HG03097 (cell line): ENCODE measurements around the gene ARID1B.

Source experiments
- ATAC-seq: cut with Tn5 transposase; IDR thresholded peaks from one replicate; pipeline ENCODE4 v1.9.1; 2021; ENCODE audit not compliant: unreplicated experiment, low FRiP score

Gene ARID1B

DNA sequence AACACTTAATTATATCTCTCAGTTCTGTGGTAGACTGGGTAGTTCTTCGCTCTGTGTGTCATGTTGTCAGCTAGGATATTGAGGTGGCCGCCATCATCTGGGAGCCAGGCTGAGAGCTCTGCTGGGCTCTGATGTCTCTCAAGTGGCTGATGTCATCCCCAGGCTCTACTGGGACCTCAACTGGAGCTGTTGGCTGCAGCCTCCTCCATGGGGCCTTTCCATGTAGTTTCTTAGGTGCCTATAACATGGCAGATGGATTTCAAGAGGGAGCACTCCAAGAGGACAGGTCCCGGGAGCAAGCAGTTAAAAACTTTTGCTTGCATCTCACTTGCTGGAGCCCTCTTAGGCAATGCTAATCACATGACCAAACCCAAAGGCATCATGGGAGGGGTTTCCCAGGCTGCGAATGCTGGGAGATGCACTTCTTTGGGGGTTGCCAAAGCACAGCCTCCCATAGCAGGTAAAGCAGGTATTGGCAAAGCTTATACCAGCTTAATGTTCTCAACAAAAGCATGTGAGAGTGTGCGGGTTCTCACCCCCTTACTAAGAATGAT is 416.3 kb downstream of the ARID1B start:
- ATAC-seq = no peak

DNA sequence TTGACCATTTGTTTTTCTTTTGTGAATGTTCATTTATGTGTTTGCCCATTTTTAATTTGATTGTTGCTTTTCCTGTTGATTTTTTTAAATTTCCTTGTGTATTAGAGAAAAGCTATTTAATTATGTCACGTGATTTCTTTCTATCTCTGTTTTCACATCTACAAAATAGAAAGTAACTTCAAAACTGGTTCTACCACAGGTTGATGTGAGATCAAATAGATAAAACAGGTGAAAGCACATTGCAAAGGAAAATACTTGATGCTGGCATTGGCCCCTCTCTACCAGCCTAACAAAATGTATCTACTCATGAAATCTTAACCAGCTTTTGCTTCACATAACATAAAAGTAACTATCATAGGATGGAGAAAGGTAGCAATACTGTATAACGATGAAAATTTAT is 416.9 kb downstream of the ARID1B start:
- ATAC-seq = no peak

DNA sequence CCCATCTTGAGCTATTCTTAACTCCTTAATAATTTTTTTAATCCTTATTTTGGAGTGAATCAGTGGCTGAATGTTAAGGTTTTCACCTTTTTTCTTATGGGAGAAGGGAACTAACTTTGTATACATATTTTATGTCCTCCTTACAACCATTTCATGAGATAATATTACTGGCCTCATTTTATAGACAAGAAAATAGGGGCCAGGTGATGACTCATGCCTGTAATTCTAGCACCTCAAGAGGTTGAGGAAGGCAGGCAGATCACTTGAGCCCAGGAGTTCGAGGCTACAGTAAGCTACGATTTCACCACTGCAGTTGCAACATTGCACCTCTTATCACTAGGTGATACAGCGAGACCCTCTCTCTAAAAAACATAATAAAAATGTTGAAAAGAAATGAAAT is 417.5 kb downstream of the ARID1B start:
- ATAC-seq = no peak

DNA sequence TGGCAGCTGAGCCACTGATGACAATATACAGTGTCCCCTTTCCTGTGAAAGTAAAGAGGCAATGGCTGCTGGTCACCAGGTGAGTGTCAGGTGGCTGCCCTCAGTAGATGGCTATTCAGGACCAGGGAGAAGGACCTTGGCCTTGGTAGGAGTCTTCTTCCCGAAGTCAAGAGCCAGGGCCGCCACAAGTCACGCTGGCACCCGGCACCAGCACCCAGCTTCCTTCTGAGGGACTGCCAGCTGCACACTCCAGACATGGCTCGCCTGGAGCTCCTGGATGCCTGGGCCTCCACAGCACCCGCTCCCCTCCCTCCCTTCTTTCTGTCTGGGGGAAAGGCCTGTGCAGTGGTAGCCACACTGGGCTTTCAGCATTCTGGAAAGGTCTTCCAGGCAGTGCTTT is 419.2 kb downstream of the ARID1B start:
- ATAC-seq = no peak

DNA sequence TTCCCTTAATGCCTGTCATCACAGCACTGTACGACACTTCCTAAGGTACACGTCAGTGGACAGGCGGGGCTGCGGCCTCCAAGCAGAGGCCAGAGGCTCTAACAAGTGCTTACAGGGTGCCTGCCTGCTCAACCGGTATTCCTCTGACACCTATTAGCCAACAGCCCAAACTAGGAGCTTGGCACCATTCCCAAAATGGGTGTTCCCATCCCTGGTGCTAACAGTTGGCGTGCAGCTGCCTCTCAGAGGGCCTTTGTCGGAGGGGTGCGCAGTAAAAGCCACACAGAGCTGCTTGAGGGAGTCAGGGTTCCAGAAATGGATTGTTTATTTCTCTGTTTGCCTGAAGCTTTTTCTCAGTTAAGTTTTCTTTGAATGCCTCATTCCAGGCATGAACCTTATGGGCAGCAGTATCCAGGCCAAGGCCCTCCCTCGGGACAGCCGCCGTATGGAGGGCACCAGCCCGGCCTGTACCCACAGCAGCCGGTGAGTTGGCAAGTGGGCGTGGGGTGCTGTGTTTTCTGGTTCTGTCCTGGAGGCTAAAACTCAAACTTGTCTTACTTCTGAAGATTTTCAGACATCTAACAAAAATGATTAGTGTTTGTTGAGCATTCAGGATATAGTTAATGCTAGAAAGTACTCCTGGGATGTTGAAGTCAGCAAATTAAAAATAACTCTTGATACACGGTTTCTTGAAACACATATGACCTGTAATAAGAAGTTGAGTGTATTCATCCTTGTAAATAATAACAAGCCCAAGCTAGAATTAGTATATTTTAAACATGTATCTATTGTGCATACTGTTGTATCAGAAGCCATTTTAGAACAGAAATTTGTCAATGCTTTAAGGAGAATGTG is 421.5 kb downstream of the ARID1B start:
- no peak for ATAC-seq

DNA sequence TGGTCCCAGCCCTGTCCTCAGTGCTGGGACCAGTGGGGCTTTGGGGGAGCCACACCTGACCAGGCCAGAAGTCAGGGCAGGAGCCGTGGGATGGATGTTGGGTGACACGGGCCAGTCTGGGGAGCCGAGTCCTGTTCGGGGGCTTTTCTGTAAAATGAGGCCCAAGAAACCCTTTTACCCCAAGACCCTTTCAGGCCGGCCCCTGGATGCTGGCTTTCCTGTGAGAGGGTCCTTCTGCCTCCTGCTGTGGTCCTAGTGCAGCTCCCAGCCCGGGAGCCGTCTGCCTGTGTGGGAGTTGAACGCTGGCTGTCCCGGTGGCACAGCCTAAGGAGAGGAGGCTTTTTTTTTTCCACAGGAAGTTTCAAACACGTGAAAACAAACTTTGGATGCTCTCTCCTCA is 422.9 kb downstream of the ARID1B start:
- no peak for ATAC-seq

DNA sequence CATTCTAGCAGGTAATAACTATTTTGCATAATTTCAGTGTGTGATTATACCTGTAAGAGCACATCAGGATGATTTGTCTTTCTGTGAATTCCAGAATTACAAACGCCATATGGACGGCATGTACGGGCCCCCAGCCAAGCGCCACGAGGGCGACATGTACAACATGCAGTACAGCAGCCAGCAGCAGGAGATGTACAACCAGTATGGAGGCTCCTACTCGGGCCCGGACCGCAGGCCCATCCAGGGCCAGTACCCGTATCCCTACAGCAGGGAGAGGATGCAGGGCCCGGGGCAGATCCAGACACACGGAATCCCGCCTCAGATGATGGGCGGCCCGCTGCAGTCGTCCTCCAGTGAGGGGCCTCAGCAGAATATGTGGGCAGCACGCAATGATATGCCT is 423.4 kb downstream of the ARID1B start:
- ATAC-seq = no peak

DNA sequence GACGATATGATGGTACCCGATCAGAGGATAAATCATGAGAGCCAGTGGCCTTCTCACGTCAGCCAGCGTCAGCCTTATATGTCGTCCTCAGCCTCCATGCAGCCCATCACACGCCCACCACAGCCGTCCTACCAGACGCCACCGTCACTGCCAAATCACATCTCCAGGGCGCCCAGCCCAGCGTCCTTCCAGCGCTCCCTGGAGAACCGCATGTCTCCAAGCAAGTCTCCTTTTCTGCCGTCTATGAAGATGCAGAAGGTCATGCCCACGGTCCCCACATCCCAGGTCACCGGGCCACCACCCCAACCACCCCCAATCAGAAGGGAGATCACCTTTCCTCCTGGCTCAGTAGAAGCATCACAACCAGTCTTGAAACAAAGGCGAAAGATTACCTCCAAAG is 423.9 kb downstream of the ARID1B start:
- no peak for ATAC-seq

DNA sequence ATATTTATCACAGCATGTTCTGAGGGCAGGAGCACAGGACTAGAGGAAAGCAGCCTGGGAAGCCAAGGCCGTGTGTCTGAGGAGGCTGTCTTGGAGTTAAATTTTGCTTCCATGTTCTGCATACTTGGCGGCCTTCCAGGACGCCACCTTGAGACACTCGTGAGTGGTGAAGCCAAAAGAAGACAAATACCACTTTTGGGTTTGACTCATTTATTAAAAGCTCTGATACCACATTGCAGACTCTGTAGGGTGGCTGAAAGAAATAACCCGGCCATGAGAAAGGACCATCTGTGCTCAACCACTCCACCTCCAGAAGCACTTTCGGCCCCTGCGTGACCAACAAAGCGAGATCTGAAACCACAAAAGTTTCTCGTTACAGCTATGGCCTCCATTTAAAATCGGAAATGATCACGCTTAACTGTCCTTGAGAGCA is 426.1 kb downstream of the ARID1B start:
- peak; percentile 79 for ATAC-seq

DNA sequence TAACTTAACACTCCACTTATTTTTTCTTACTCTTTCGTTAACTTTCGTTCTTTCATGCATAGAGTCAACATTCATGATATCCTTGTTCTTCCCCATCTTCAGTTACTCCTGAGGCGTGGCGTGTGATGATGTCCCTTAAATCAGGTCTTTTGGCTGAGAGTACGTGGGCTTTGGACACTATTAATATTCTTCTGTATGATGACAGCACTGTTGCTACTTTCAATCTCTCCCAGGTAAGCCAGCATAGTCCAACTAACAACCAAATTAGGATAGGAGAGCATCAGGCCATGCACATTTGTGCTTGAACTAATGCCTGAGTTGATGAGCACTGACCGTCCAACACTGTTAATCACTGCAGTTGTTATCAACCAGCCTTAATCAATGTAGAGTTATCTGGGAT is 426.6 kb downstream of the ARID1B start:
- peak; percentile 19 for ATAC-seq

DNA sequence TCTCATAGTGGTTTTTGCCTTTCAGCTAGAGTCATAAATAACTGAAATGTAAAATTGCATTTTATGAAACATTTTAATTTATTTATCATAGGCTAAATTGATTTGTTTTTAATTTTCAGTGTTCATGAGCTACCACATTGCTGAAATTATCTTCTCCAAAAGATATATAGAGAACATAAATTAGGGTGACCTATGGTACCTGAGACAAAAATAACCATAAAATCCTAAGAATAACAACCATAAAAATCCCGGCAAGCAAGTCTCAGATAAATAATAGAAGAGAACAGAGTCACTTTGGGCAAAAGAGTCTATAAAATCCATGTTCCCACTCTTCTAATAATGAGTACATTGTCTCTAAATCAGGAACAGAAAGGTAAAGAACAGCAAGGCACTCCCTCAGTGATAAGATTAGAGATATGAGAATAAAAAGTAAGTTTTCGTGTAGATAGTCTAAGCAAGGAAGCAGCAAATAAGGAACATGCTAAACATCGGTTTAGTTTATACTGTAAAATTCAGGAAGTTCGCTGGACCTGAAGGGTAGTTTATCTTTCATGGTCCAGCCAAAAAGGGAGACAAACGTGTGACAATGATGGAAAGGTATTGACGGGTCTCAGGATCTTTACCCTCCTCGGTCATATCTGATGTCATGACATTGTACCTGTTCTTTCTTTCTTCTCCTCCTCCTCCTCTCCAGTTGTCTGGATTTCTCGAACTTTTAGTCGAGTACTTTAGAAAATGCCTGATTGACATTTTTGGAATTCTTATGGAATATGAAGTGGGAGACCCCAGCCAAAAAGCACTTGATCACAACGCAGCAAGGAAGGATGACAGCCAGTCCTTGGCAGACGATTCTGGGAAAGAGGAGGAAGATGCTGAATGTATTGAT is 428.5 kb downstream of the ARID1B start:
- no peak for ATAC-seq

DNA sequence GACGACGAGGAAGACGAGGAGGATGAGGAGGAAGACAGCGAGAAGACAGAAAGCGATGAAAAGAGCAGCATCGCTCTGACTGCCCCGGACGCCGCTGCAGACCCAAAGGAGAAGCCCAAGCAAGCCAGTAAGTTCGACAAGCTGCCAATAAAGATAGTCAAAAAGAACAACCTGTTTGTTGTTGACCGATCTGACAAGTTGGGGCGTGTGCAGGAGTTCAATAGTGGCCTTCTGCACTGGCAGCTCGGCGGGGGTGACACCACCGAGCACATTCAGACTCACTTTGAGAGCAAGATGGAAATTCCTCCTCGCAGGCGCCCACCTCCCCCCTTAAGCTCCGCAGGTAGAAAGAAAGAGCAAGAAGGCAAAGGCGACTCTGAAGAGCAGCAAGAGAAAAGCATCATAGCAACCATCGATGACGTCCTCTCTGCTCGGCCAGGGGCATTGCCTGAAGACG is 429.2 kb downstream of the ARID1B start:
- no peak for ATAC-seq

DNA sequence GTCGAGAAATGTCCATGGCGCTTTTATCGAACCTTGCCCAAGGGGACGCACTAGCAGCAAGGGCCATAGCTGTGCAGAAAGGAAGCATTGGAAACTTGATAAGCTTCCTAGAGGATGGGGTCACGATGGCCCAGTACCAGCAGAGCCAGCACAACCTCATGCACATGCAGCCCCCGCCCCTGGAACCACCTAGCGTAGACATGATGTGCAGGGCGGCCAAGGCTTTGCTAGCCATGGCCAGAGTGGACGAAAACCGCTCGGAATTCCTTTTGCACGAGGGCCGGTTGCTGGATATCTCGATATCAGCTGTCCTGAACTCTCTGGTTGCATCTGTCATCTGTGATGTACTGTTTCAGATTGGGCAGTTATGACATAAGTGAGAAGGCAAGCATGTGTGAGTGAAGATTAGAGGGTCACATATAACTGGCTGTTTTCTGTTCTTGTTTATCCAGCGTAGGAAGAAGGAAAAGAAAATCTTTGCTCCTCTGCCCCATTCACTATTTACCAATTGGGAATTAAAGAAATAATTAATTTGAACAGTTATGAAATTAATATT is 430.4 kb downstream of the ARID1B start:
- ATAC-seq = no peak

DNA sequence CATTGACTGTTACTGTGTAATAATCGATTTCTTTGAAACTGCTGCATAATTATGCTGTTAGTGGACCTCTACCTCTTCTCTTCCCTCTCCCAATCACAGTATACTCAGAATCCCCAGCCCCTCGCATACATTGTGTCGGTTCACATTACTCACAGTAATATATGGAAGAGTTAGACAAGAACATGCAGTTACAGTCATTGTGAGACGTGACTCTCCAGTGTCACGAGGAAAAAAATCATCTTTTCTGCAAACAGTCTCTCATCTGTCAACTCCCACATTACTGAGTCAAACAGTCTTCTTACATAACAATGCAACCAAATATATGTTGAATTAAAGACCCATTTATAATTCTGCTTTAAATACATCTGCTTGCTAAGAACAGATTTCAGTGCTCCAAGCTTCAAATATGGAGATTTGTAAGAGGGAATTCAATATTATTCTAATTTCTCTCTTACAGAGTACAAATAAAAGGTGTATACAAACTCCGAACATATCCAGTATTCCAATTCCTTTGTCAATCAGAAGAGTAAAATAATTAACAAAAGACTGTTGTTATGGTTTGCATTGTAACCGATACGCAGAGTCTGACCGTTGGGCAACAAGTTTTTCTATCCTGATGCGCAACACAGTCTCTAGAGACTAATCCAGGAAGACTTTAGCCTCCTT is 432.8 kb downstream of the ARID1B start:
- ATAC-seq = no peak

DNA sequence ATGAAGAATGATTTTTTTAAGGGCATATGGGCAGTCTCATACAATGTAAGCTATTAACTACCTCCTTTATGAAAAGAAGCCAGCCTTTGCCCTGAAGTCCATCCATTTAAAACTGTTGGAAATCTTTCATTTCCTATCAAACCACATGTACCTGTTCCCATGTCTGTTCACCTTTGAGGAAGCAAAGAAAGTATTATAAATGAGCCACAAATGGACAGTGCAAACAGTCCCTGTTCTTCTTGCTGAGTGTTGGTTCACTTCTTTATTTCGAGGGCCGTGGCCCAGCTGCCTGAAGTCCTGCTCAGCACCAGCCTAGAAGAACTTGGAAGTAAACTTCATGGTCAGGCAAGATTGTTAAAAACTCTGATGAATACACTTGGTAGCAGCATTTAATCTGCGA is 433.8 kb downstream of the ARID1B start:
- no peak for ATAC-seq

DNA sequence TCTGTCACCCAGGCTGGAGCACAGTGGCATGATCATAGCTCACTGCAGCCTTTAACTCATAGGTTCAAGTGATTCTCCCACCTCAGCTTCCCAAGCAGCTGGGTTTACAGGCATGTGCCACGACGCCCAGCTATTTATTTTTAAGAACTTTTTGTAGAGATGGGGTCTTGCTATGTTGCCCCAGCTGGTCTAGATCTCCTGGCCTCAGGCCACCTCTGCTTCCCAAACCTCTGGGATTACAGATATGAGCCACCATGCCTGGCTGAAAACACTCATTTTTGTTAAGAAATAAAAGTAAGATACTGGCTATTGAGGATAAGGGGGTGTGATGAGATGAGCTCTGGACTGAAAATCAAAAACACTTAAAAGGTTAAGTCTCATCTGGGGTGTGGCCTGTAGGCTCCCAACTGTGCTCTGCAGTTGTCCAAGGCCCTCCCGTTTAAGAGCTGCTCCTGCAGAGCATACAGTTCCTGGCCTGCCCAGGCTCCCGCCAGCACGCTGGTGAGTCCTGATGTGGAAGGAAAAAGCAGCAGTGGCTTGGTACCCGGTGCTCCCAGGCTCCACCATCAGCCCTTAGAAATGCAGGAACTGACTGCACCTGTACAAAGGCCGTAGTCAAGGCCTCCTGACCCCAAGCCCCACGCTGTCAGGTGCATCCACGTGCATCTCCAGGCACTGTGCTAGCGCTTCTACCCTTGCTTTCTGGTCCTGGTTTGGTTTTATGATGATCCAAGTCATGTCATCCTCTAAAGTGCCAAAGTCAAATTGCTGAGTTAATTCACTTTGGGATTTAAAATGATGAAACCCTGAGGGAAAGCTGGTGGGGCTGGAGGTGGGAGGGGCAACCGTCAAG is 434.7 kb downstream of the ARID1B start:
- ATAC-seq = no peak

DNA sequence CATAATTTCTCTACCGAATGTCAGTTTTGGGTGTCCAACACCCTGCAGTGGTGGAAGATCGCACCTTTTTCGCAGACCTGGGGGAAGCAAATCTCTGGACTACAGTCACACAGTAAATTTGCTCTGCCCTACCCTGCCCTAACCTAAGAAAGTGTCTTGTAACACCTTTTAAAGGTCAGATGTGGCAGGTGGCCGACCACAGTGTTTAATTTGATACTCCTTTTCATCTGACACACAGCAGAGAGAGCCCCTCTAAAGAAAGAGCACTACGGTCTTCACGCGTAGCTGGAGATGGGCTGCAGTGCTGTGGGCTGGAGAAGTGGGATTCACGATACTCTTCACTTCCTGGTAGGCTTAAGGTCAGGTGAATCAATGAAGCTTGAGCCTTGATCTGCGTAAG is 436.2 kb downstream of the ARID1B start:
- no peak for ATAC-seq

DNA sequence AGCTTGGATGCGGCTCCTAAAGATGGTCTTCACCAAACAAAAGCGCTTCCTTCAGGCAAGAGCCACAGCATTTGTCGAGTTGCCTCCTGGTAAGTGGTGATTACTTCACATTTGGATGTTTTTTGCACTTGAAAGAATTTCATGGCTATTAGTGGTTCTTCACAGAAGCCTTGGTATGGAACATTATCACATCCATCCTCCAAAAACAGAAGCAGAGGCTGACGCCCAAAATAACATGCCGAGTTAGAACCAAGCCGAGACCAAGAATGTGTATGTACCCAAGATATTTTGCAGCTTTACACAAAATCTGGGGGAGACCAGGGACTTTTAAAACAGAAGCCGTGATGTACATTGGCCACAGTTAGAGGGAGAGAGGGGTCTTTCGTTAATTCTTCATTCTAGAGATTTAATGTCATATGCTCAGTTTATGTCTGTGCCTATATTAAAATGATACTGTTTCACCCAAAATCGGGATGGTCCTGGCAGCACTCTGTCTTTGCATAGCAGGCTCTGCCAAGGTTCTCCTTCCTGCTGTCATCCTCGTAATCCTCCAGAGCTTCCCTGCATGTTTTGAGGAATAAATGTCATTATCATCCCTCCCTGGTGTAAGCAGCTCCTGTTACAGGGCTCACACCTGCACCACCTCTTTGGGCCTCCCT is 436.9 kb downstream of the ARID1B start:
- no peak for ATAC-seq

DNA sequence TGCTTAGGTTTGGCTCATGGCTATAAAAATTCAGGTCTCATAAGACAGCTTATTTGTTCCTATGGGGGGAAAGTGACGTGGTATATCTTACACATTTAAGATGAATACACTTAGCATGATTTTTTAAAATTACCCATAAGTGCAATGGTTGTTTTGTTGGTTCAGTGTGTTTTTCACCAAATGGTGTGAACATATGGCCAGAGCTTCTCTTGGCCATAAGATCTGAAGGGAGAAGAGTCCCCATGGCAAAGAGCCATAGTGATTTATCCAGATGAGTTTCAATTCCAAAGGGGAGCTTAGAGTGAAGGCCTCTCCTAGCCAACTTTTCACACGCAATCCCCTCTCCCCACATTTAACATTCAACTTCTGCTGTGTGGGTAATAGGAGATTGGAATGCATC is 438.5 kb downstream of the ARID1B start:
- no peak for ATAC-seq
